Measurements from ENCODE around the gene TARS1.

The TARS1 gene

DNA sequence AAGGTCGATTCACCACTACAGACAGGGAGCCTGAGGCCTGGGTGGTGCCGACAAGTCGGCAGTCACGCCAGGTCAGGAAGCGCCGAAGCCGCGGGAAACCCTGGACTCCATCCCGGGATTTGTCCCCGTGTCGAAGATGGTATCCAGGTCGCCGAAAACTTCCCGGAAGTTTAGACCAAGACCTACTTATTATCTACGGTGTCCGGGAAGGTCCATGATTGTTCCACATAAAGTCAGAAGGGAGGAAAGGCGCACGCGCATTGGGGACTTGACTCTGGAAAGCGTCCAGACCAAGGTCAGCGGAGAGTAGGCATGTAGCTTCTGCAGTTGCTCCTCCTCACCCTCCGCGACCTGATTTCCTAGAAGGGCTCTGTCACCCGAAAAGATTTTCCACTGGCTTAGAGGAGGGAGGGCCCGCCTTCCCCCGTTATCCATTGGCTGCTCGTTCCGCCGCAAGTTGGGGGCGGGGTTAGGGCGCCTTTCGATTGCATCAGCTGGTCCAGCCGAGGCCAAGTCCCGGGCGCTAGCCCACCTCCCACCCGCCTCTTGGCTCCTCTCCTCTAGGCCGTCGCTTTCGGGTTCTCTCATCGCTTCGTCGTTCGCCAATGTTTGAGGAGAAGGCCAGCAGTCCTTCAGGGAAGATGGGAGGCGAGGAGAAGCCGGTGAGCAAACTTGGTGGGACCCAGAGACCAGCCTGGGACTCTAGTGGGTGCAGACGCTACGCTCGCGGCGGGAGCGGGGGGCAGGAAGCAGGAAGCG lies at the start of gene TARS1:
Gene TARS1 (plus strand): TSS at position 484 of the 759 bp plus-strand sequence. CDS start 122 bp downstream, at position 606.
- DNase-seq, result peak; percentile 78 to 100 (median 96)

- DNase-seq, result no peak
Measured at GRCh38 chr5:33398501-33398900, 42.3 kb upstream of the TARS1 start.

- DNase-seq, result no peak
Measured at GRCh38 chr5:33400675-33401074, 40.1 kb upstream of the TARS1 start.

GRCh38 chr5:33401482-33402390 lies 39.0 kb upstream of the TARS1 start:
- DNase-seq, result no peak

GRCh38 chr5:33403187-33403586 lies 37.6 kb upstream of the TARS1 start:
- no peak for DNase-seq

DNA sequence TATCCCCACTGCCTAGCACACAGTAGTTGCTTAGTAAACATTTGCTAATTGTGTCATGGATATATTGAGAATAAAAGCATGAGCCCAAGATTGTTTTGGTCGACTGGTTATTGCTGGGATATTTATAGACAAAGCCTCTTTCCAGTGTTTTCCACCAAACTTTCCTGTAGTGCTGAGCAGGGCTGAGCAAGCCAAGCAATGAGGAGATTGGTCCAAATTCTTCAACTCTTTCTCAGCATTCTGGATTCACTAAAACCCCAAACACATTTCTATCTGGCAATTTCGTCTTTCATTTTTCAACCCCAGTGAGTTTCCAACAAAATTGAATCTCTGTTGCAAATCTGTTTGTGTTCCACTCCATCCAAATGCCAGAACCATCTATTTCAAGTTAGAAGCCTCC lies 31.9 kb upstream of the TARS1 start:
- DNase-seq, result peak in 2 of 58 donors; percentile 3 to 5

DNA sequence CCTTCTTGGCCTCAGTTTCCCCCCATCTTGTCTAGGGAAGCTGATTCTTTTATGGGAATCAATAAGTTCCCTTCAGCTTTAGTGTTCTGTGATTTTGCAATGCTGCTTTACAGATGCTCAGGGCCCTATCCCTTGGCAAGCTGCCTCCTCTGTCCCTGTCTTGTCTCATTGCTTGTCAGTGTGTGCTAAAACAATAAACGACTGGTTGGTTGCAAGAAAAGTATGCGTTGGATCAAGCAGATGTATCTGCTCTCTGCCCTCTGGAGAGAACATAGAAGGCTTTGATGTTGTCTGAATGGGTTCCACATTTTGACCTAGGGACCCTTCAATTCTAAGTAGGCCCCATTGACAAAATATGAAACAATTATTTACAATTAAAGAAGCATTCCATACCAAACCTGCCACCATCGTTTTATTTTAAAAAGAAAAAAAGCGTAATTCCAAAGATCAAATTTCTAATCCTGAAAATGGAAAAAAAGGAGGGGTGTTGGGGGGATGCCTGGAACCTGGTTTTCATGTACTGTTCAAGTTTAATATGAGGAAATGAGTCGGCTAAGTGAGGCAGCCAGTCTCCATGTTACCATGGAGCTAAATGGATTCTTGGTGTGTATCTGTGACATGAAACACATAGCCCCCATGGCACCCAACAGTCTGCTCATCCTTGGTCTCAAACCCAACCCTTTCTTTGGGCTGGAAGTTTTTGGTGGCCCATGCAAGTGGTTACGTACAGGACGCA lies 31.2 kb upstream of the TARS1 start:
- DNase-seq, result peak in 1 of 58 donors; percentile 1

- no peak for DNase-seq
Measured at GRCh38 chr5:33410221-33410620, 30.5 kb upstream of the TARS1 start.

DNA sequence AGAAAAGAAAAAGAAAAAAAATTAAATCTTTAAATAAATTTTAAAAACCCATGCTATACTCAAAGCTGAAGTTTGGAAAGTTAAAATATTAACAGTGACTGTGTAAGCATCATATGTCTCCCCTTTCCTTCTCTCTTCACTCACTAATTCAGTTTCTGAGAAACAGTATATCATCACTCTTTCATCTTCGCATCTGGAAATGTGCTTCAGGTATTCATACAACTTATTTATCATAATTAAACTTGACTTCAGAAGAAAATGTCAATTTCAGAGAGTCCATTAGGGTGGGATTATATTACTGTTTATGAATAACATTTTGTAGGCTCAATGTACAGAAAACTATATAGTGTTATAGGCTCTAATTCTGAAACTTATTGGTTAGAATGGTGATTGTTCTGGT lies 29.3 kb upstream of the TARS1 start:
- DNase-seq, result no peak

DNA sequence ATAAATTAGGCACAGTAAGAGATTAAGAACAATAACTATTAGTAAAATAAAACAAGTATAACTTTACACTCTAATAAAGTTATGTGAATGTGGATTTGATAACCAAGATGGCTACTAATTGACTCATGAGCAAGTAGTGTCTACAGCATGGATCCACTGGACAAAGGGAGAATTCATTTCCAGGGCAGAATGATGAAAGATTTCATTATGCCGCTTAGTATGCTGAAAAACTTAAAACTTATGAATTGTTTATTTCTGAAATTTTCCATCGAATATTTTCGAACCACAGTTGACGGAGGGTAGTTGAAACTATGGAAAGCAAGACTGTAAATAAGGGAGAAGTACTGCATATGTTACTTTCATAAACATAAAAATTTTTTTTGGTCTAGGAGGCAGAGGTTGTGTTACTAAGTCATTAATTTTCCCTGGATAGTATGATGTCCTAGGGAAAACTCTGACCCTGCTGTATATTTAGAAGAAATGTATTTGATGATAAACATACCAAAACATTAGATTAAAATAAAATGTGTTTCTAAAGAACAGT lies 24.9 kb upstream of the TARS1 start:
- no peak for DNase-seq

DNA sequence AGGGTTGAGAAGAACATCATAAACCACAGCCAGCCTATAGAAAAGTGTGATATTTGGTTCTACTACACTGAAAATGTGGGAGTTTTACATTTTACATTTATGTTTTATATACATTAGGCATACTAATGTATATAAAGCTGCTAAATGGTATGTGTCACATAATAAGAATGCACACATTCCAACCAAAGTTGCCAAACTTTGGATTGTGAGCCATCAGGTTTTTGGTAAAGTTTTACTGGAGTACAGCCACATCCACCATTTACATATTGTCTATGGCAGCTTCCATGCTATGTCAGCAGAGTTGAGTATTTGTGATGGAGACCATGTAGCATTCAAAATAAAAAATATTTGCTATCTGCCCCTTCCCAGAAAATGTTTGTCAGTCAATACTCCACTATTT lies 23.1 kb upstream of the TARS1 start:
- DNase-seq, result no peak

- DNase-seq, result no peak
Measured at GRCh38 chr5:33420946-33421345, 19.8 kb upstream of the TARS1 start.

DNA sequence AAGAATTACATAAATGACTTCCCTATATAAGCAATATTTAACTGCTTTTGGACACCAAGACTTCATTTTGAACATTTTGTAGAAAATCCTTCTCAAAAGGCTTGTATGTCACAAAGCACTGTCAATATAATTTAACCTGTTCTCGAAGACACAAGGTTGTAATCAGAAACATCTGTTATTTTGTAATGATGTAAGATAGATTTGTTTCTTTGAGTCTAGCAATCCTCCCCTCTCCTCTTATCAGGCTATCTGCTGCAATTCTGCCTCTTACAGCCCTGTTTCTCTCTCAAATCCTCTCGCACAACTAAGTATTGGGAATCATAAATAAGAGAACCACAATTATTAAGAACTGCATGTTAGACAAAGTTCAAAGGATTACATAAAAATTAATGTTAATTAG lies 18.6 kb upstream of the TARS1 start:
- no peak for DNase-seq

DNA sequence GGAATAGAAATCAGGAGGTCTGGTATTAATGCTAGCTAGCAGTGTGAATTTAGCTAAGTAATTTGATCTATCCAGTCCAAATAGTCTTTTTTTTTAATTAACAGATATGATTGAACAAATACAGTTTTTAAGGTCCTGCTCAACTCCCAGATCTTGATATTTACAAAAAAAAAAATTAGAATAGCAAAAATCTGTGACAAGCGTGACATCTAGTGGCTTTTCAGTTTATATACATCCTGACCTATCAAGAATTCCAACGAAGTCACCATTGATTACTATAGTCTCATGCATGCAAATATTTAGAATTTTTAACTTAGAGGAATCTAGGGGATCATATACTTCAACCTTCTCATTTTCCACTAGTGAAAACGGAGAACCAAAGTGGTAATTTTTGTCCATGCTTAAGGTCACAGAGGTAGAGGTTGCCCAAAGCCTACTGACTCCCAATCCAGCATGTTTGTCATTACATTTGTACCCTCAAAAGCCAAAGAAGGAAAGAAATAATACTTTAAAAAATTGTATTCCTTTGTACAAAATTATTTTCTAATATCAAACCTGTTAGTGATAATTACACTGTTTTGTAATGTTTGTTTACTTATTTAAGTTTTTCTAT lies 17.6 kb upstream of the TARS1 start:
- DNase-seq, result peak in 1 of 58 donors; percentile 4

GRCh38 chr5:33425314-33425713 lies 15.5 kb upstream of the TARS1 start:
- no peak for DNase-seq

GRCh38 chr5:33430983-33431382 lies 9.8 kb upstream of the TARS1 start:
- DNase-seq, result no peak

- DNase-seq, result no peak
Measured at GRCh38 chr5:33432656-33433055, 8.1 kb upstream of the TARS1 start.

GRCh38 chr5:33433303-33434240 lies 7.2 kb upstream of the TARS1 start:
- DNase-seq, result no peak

GRCh38 chr5:33435893-33436490 lies 4.8 kb upstream of the TARS1 start:
- DNase-seq, result peak in 45 of 58 donors; percentile 0 to 72 (median 33)

Data from anterior cingulate cortex (tissue), 58 donors.